Left cardiac atrium (tissue), 4 donors: ENCODE measurements around the gene SLC4A5. TPM values are rescaled to one million over a fixed set of nuclear protein-coding genes. Genes with fewer than 3 reads are reported as not detected.
"Not testable (repeated sequence)": the region's sequence is repeated elsewhere in the genome, so short reads cannot be mapped to it uniquely, and the experiment has no call there.

Experiments
- ATAC-seq, 2 donors: fragments of 200-7000 bp; cut with Tn5 transposase; one replicate each; pipeline ENCODE4 v1.9.1; 2020; ENCODE audit warnings: mild to moderate bottlenecking in 2 of 2, moderate library complexity in 2 of 2
- DNase-seq: peaks from one replicate; pipeline ENCODE4 v3.0.0-alpha.2; 2020
- intact Hi-C, 2 donors: fragments of 100-400 bp; cut with DNase I; formaldehyde crosslinking; loops; one replicate each; pipeline versions ENCODE4 v1.14.1 to v1.15.1; 2022 to 2023
- total RNA-seq, 2 donors: library from RNA; stranded (reverse); fragmentation: NEBNext Ultra II Directional; extraction: Animal tissue kit (Norgen Biotek cat#: 25700); gene quantifications; one replicate each; pipeline ENCODE4 v1.2.1, GENCODE V29; 2021
- donor health status: DM: no; HTN: yes; CAD: no.
- donor health status: DM: no; HTN: yes; CAD: no; lungs with severe emphysema.
- donor health status: DM: yes; HTN: yes; CAD: no.
- donor health status: Dilated cardiomyopathy.

The SLC4A5 gene
- total RNA-seq, 2 donors from 2014 or later = 1.2 to 1.7 TPM

DNA sequence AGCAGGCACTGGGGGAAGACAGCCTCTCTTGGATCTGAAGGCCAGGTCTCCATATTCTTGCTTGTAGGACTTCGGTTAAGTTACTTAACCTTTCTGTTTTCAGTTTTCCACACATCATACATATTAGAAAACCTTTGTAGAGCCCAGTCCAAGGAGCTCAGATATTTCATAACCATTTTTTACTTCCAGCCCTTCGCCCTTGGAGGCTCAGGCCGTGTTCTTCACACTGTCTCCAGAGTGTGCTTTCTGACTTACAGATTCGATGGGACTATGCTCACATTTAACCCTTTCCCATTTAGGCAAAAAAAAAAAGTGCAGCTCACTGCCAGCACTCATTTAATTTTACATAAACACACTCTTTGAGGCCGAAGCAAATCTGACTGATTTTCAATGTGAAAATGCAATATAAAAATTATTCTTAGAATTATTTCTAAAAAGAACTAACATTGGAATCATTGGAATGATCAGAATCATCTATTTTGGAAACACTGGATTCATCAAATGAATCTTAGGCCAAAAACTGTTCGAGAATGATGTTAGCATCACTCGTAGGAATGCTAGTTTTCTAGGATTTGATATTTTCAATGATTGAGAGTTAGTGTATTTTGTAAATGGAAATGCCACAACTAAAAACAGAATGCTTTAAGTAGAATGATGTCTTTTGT is 89.8 kb downstream of the SLC4A5 start:
- intact Hi-C loops = no loop called here
- ATAC-seq = no peak
- DNase-seq = no peak

DNA sequence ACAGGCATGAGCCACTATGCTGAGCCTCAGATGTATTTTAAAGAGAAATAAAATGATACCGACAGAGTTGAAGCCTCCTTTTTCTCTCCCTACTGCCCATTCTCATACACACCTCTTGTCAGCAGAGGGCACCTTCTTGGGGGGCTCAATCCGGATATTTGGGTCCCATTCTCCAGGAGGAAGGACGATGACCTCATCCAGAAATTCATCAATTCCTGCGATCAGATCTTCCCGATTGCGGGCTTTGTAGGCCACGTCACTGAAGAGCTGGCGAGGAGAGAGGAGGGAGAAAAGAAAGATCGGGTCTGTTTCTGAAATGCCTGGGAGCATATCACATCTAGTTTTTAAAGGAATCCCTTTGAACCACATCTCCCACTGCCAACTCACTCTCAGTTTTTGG is 90.4 kb downstream of the SLC4A5 start:
- intact Hi-C loops = no loop called here
- DNase-seq (no peak), ATAC-seq (no peak)

DNA sequence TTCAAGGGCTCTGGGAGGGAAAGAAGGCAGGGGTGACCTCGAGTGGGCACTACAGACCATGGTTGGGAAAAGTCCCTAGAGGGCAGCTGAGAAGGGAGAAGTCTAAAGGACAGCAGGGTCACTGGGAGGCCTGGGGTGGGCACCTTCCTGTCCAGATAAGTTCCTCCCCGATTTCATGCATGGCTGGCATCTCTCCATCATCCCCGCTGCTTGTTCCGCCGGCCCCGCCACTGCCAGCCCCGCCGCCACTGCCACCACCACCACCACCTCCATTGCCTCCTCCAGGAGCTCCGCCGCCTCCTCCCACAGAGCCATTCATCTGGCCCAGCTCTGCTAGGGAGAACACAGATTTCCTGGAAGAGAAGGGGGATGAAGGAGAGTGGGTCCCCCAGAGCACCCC is 91.2 kb downstream of the SLC4A5 start:
- DNase-seq (no peak), ATAC-seq (no peak)
- intact Hi-C loops = no loop called here

DNA sequence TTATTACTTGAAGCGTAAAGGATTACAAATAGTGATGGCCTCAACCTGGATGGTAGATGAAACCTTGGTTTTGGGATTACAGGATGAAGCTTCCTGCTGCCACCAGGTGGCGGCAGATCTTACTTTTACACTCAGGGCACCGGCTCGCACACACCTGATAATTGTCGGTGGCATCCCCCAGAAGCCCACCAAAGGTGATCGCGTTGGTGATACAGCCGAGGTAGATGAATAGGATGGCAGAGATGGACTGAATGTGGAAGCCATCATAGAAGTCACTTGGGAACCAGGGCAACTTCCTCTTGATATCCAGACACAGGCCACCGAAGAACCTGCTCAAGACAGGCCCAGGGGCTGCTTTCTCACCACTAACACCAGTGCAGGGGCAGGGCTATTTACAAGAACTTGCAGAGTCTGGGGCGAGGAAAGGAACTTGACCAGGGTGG is 93.0 kb downstream of the SLC4A5 start:
- DNase-seq (peak; percentile 45), ATAC-seq (peak; percentile 49 to 67)
- intact Hi-C loops = loop anchor here in 1 of 2 donors (2.0 kb wide), 1 partner anchor 85 kb away; no protein-coding TSS in a partner anchor

DNA sequence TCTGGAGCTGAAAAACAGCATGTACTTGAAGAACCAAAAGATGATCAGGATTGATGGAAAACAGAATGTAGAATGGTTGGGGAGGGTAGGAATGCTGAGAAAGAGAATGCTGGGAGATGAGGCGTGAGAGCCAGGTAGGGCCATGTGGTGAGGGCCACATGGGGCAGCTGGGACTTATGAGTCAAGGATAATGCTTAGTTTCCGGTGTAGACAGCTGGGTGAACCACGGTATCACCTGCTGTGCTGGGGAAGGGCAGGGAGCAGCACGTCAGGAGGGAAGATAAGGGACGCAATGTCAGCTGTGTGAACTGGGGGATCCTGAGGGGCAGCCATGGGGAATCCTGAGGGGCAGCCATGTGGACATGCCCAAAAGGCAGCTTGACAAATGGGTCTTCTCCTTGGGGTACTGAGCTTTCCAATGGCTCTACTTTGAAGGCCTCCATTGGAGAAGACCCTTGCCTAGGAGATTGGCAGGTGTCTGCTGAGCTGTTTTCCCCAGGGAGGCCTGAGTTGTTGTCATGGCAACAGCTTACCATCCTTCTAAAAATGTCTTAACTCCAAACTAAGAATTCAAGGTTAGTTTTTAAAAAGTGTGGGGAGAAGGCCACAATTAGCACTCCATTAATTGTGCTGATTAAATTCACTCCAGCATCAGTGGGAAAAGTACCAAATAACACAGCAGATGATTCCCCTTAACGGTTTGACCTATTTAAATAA is 93.7 kb downstream of the SLC4A5 start:
- DNase-seq (no peak), ATAC-seq (no peak)
- intact Hi-C loops = loop anchor here in 1 of 2 donors (2.0 kb wide), 1 partner anchor 85 kb away; no protein-coding TSS in a partner anchor

DNA sequence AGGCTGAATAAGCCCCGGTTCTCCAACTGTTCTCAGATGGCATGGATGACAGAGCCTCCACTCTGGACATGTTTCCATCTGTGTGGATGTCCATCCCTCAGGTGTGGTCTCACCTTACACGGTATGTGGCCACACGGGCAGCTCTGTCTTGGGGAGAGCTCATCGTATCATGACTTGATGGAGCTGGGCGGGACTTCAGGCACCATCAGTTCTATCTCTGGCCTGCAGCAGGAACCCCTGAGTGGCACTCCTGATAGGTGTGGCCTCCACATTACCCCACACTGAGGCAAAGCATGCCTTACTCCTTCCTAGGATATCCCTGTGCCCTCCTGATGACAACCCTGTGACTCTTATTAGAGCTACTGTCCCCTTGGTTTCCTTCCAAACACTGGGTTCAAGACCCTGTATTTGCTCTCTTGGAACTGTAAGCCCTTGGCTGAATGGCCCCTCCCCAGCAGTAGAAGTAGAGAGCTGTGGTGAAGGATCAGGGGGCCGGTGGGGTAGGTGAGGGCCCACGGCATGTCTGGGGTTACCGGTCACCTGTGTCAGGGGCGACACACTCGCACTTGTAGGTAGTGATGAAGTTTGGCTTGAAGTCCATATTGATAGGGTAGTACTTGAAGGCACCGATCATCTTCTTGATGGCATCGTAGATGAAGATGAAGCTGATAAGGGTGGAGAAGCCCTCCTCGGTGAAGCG is 96.6 kb downstream of the SLC4A5 start:
- ATAC-seq (no peak), DNase-seq (no peak)
- intact Hi-C loops = no loop called here

DNA sequence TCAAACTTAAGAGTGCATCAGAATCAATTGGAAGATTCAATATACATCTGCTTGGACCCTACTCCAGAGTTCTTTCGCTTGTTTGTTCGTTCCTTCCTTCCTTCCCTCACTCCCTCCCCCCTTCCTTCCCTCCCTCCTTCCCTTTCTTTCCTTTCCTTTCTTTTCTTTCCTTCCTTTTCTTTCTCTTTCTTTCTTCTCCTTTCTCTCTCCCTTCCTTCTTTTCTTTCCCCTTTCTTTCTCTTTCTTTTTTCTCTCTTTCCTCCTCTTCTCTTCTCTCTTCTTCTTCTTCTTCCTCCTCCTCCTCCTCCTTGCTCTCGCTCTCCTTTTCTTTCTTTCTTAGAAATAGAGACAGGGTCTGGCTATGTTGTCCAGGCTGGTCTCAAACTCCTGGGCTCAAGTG is 98.9 kb downstream of the SLC4A5 start:
- intact Hi-C loops = no loop called here
- DNase-seq = no peak
- no peak for ATAC-seq

DNA sequence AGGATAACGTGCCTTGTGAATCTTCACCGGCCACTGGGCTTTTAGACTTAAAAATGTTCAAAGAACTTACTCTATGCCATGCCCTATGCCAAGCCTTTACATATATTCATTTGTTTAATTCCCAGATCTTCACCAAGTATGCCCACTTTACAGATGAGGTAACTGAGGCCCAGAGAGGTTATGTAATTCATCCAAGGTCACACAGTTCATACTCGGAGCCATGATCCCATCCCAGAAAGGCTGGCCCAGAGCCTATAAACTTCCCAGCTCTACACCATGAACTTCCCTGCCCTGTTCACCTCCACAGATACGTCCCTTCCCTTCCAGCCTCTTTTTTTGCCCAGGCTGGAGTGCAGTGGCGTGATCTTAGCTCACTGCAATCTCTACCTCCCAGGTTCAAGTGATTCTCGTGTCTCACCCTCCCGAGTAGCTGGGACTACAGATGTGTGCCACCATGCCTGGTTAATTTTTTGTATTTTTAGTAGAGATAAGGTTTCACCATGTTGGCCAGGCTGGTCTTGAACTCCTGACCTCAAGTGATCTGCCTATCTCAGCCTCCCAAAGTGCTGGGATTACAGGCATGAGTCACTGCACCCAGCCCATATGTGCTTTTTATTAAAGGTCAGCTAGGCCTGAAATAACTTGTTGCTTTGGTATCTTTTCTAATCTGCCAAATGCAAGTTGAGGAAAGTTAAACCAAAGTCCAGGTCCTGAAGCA is 100.7 kb downstream of the SLC4A5 start:
- DNase-seq = no peak
- intact Hi-C loops = no loop called here
- no peak for ATAC-seq

DNA sequence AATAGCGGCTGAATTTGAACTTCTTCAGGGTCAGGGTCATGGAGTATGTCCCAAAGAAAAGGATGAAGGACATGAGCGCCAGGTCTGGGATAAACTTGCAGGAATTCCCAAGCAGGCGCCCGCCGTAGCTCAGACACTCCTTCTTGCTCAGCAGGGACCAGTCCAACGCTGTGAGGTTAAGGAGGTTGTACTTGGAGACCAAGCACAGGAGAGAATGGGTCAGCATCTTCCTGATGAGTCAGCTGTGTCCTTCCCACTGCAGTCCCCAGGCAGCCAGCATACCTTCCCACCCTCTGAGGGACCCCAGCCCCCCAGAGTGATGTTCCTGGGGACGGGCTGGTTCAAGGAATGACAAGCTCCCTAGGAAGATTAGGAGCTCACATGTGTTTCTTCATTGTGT is 103.9 kb downstream of the SLC4A5 start:
- ATAC-seq (no peak), DNase-seq (no peak)
- intact Hi-C loops = no loop called here

DNA sequence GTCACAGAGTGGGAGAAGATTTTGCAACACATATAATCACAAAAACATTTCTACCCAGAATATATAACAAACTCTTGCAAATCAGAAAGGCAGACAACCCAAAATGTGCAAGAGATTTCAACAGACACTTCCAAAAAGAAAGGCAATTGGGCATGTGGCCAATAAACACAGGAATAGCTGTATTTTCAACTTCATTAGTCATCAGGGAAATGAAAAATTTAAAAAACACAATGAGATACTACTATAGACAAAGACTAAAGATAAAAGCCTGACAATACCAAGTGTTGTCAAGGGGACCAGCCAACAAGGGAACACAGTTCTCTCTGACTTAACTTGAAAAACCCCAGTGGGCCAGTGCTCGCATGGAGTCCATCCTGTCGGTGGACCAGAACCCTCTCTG is 104.3 kb downstream of the SLC4A5 start:
- DNase-seq (no peak), ATAC-seq (no peak)
- intact Hi-C loops = no loop called here

DNA sequence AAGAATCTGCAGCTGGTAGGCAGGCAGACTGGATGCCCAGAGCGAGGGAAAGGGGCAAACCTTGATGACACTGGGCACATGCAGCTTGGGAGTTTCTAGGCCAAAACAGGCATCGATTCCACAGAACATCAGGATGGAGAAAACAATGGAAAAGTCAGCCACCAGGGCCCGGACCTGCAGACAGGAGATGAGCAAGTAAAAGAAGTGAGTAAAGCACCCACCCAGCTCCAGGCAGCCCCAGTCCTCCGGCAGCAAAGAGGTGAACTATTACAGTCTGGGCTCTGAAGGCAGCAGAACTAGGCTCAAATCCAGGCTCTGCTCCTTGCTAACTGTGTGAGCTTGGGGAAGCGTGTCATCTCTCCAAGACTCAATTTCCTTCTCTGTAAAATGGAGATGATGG is 108.2 kb downstream of the SLC4A5 start:
- ATAC-seq = no peak
- DNase-seq = no peak
- intact Hi-C loops = no loop called here

DNA sequence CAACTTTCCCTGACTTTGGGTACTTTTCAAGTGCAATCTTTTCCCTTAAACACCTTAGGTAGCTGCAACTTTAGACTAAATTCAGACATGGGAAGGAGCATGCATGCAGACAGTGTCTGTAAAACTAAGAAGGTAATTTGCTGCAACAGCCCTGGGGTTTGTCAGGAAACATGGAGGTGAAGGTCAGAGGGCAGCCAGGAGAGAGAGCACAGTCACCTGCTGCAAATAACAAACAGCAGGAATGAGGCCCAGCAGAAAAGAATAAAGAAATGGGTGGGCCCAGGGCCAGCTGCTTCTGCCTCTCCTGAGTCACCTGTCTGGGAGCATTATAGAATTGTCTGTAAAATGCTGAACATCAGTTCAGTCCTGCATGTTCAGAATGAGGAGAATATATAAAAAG is 109.6 kb downstream of the SLC4A5 start:
- ATAC-seq (no peak), DNase-seq (no peak)
- intact Hi-C loops = no loop called here

DNA sequence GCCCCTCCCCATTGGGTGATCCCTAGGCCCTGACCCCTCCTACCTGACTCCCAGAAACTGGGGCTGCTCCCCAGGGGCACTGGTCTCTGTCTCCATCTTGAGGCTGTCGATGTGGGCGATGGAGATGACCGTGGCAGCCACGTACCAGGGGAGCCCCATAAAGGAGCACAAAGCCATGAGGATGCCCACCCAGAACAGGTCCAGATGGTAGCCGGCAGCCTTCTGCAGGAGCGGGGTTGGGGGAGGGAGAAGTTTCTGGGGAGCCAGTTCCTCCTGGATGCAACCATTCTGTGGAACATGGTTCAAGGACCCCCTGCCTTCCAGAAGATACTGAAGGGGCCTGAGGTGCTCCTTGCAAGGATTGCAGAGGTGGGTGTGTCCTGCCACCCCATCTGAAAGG is 110.8 kb downstream of the SLC4A5 start:
- ATAC-seq = no peak
- DNase-seq = no peak
- intact Hi-C loops = no loop called here

DNA sequence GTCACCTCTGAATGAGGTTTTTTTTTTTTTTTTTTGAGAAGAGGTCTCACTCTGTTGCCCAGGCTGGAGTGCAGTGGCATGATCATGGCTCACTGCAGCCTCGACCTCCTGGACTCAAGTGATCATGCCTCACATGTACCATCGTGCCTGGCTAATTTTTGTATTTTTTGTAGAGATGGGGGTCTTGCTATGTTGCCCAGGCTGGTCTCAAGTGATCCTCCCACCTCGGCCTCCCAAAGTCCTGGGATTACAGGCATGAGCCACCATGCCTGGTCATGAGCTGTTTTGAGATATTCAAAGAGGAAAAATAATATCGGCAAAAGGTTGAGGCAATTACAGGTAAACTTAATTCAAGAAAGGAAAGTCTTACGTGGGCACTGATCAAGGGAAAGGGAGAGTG is 113.4 kb downstream of the SLC4A5 start:
- DNase-seq, ATAC-seq, intact Hi-C loops: not testable (repeated sequence)

DNA sequence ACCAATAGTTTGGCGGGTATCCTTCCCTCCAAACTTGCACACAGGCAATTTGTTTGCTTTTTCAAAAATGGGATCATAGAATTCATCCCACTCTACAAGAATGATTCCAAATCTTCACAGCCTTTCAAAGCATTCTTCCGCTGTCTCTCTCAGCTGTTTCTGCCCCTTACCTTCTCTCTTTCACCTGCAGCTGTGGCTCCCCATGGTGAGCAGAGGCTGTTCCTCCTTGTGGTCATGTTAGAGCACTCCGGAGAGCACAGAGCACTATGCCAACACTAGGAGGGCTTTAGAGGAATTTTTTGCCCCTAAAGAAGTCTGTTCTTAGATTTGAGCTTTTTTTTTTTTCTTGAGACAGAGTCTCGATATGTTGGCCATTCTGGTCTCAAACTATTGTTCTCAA is 114.4 kb downstream of the SLC4A5 start:
- DNase-seq = no peak
- no peak for ATAC-seq
- intact Hi-C loops = no loop called here

DNA sequence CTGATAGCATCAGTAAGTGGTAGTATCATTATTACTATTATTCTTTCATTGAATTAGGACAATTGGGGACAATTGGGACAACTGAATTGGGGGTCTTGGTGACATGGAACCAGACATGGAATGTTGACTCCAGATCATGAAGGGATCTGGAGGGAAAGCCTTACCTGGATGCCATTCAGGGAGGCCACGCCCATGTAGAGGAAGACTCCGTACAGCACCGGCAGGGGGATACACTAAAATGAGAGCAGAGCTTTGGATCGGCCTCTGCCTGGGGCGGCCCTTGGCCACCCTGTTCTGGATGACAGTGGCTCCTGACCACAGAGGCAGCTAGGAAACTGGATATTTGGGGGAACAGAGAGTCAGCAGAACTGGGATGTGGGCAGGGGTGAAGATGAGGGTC is 115.6 kb downstream of the SLC4A5 start:
- DNase-seq (no peak), ATAC-seq (no peak)
- intact Hi-C loops = no loop called here

DNA sequence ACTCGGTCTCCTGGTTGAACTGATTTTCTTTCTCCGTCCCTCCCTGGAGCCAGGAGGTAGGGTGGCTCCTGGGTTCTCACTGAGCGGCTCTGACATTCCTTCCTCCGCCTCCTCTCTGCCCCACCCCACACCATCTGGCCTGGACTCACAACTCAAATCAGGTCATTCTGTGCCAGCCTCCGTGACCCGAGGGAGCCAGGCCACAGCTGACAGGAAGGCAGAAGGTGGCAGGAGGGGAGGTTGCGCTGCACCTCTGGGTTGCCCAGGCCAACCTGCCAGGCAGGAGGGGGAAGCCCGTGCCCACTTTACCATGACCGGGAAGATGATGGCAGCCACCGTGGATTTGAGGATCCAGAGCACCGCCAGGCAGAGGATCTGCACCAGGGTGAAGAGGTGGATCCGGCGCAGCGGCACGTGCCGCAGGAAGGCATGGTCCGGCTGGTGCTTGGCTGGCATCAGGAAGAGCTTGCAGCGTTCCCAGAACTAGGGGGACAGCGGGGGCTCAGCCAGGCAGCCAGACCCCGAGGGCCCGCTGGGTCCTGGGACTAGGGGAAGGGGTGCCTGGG is 116.5 kb downstream of the SLC4A5 start:
- peak; percentile 70 to 77 for ATAC-seq
- intact Hi-C loops = no loop called here

DNA sequence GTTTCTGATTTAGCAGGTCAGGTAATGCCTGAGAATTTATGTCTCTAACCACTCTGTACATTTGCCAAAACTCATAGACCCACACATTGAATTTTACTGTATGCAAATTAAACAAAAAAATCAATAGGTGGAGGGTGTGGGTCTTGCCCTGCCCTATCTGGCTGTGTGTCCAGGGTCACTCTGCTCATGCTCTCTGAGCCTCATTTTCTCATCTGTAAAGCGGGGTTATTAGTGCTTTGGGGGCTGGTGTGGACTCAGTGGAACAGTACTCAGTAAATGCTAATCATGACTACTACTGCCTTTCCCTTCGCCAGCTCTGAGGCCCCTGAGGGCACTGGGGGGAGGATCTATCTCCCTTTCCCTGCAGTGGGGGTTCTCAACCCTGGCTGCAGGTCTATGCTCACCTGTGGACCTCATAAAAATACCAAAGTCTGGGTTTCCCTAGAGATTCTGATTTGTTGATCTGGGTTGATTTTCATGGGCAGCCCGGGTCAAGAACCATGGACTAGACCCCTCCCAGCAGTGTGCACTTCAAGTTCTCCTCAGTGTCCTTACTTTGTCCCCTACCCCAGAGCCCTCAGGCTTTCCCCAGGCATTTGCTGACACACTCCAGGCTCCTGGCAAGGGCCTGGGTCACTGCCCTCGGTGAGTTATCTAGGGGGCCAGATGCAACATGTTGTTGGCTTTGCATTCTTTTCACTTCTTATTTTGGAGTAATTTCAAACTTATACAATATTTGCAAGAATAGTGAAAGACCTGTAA is 117.3 kb downstream of the SLC4A5 start:
- no peak for DNase-seq
- peak; percentile 23 to 50 for ATAC-seq
- intact Hi-C loops = no loop called here

More for the DNA sequence above, 116.5 kb downstream of the SLC4A5 start:
- peak; percentile 27 for DNase-seq
